Muscle of leg (tissue), 11 donors: ENCODE results near the gene NLRP11. TPM values are rescaled to one million over a fixed set of nuclear protein-coding genes. Genes with fewer than 3 reads are reported as not detected.
"Not testable (repeated sequence)": the region's sequence is repeated elsewhere in the genome, so short reads cannot be mapped to it uniquely, and the experiment has no call there.

Source experiments
- DNase-seq: peaks from one replicate; pipeline ENCODE4 v3.0.0; 2013
- H3K27ac ChIP-seq: one replicate; pipeline ENCODE4 v1.5.1; 2013; ENCODE audit warnings: mild to moderate bottlenecking, low read length, control low read depth
- H3K27me3 ChIP-seq: one replicate; pipeline ENCODE4 v1.6.1; 2013; ENCODE audit warnings: low read length; ENCODE audit not compliant: control insufficient read depth, insufficient read depth
- H3K36me3 ChIP-seq: one replicate; pipeline ENCODE4 v1.6.1; 2013; ENCODE audit warnings: low read length; ENCODE audit not compliant: control insufficient read depth, insufficient read depth
- H3K4me1 ChIP-seq: one replicate; pipeline ENCODE4 v1.6.1; 2013; ENCODE audit warnings: low read length; ENCODE audit not compliant: control insufficient read depth, insufficient read depth
- H3K4me3 ChIP-seq: one replicate; pipeline ENCODE4 v1.5.1; 2013; ENCODE audit warnings: low read length, control low read depth
- H3K9me3 ChIP-seq: replicated peaks from 2 replicates; pipeline ENCODE4 v1.6.1; 2013; ENCODE audit warnings: low read depth, low read length; ENCODE audit not compliant: control insufficient read depth
- WGBS: methylation state at CpG from one replicate; pipeline ENCODE4 v1.1.5; 2013; ENCODE audit warnings: missing lambda C conversion rate; ENCODE audit not compliant: insufficient coverage; 5-methylcytosine and 5-hydroxymethylcytosine counted together
- polyA plus RNA-seq, 8 donors: library from polyadenylated mRNA; unstranded; fragments of 120-200 nt; gene quantifications; one replicate each; pipeline versions ENCODE4 v1.2.1 to v1.2.3, GENCODE V29; 2013; ENCODE audit warnings: inconsistent platforms in 1 of 8, low replicate concordance in 1 of 8; ENCODE audit not compliant: insufficient read length in 8 of 8, insufficient read depth in 1 of 8
- total RNA-seq: library from RNA; stranded (reverse); fragments of 120-200 nt; gene quantifications from one replicate; pipeline ENCODE4 v1.2.4, GENCODE V29; 2013

The NLRP11 gene
- total and polyA plus RNA-seq, 9 donors, result 0.04 TPM; not detected in 8

DNA sequence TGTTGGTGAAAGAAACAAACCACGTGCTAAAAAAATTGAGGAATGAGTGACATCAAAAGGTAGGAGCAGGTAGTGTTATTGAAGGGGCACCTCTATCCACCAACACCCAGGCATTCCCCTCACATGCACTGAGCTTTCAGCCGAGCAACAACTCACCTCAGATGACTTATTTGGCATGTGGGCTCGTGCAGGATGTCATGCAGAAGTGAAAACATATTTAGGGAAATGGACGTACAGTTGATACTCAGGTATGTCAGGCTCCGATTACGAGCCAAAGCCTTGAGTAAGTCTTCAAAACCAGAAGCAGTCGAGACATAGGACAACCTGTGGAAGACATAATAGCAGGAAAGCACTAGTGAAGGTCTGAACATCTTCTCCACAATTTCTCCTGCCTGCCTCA is 30.4 kb downstream of the NLRP11 start:
- no peak overlapping the region for H3K27ac ChIP-seq
- H3K9me3 ChIP-seq, result peaks cover 2% of the 10 kb centered on the region
- 59% methylated on average over 3 of the region's 7 CpGs for whole genome bisulfite sequencing
- no peak for DNase-seq
- H3K27me3 ChIP-seq, result no peaks in the 10 kb centered on the region
- no peaks in the 10 kb centered on the region for H3K4me1 ChIP-seq
- no peaks in the 10 kb centered on the region for H3K36me3 ChIP-seq
- H3K4me3 ChIP-seq, result no peak overlapping the region

DNA sequence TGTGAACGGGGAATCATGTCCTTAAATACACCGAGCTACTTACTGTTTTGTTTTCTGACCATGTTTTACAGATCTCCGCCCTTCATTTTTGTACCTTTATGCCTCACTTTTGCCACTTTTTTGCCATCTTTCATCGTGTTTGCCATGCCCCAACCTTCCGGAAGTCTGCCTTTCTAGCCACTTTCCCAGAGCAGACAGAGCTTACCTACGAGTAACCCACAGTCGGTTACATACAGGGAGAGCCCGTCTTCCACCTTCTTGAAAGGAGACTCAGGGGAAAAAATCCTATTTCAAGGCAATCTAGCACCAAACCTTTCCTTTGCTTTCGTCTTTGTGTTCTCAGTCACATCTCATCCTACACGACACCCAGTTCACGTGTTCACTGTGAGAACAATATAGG is 36.8 kb downstream of the NLRP11 start:
- DNase-seq, result no peak
- no peak overlapping the region for H3K27ac ChIP-seq
- no peaks in the 10 kb centered on the region for H3K27me3 ChIP-seq
- no peaks in the 10 kb centered on the region for H3K9me3 ChIP-seq
- no peak overlapping the region for H3K4me3 ChIP-seq
- no peaks in the 10 kb centered on the region for H3K4me1 ChIP-seq
- no peaks in the 10 kb centered on the region for H3K36me3 ChIP-seq
- WGBS, result 88% methylated on average over 8 of the region's 11 CpGs

DNA sequence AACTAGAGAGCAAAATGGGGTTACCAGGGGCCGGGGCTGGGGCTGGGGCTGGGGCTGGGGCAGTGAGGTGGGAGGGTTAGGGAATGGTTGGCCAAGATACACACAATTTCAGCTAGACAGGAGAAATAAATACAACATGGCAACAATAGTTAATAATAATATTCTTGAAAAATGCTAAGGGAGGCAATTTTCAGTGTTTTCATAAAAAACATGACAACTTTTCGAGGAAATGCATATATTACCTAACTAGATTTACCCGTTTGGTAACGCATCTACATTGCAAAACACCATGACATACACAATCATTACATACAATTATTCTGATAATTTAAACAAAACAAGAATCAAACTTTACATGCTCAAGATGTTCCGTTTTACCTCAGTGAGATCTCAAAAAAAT is 50.7 kb downstream of the NLRP11 start:
- H3K4me3 ChIP-seq, result no peak overlapping the region

DNA sequence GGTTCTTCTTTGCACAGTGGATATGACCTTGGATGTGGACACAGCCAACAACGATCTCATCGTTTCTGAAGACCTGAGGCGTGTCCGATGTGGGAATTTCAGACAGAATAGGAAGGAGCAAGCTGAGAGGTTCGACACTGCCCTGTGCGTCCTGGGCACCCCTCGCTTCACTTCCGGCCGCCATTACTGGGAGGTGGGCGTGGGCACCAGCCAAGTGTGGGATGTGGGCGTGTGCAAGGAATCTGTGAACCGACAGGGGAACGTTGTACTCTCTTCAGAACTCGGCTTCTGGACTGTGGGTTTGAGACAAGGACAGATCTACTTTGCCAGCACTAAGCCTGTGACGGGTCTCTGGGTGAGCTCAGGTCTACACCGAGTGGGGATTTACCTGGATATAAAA is 53.5 kb downstream of the NLRP11 start:
- H3K27ac ChIP-seq, result no peak overlapping the region
- H3K9me3 ChIP-seq, result no peaks in the 10 kb centered on the region
- no peak for DNase-seq
- no peak overlapping the region for H3K4me3 ChIP-seq
- H3K36me3 ChIP-seq, result no peaks in the 10 kb centered on the region
- 86% methylated on average over 13 of the region's 16 CpGs for whole genome bisulfite sequencing
- H3K27me3 ChIP-seq, result no peaks in the 10 kb centered on the region
- no peaks in the 10 kb centered on the region for H3K4me1 ChIP-seq

More for the DNA sequence above, 50.7 kb downstream of the NLRP11 start:
- no peak for DNase-seq
- Histone ChIP-seq H3K27me3 (no peaks in the 10 kb centered on the region), H3K4me1 (no peaks in the 10 kb centered on the region), H3K27ac (no peak overlapping the region), H3K36me3 (no peaks in the 10 kb centered on the region), H3K9me3 (no peaks in the 10 kb centered on the region)
- 89% methylated on average over 3 of the region's 5 CpGs for WGBS

DNA sequence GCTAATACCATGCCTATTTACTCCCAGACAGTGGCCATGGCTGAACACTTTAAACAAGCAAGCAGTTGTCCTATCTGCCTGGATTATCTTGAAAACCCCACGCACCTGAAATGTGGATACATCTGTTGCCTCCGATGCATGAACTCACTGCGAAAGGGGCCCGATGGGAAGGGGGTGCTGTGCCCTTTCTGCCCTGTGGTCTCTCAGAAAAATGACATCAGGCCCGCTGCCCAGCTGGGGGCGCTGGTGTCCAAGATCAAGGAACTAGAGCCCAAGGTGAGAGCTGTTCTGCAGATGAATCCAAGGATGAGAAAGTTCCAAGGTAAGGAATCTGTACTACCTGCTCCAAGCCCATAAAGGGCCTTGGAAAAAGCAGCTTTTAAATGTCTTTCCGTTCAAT is 54.3 kb downstream of the NLRP11 start:
- 36% methylated on average over 6 of the region's 7 CpGs for WGBS
- Histone ChIP-seq H3K4me1 (no peaks in the 10 kb centered on the region), H3K9me3 (no peaks in the 10 kb centered on the region), H3K4me3 (no peak overlapping the region), H3K36me3 (no peaks in the 10 kb centered on the region), H3K27me3 (no peaks in the 10 kb centered on the region), H3K27ac (no peak overlapping the region)
- no peak for DNase-seq

DNA sequence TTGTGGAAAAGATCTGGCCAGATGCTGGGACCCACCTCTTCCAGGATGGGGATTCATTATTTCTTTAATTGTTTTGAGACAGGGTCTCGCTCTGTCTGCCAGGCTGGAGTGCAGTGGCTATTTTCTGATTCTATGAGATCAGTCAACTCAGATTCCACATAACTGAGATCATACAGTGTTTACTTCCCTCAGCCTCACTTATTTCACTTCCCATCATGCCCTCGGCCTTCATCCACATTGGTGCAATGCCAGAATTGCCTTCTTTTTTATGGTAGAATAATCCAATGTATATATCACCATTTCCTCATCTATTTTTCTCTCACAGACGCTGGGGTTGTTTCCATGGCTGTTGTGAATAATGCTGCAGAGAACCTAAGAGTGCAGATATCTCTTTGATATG is 62.2 kb downstream of the NLRP11 start:
- not testable (repeated sequence) for H3K27ac ChIP-seq, H3K9me3 ChIP-seq, H3K4me3 ChIP-seq, DNase-seq, H3K4me1 ChIP-seq, H3K36me3 ChIP-seq, H3K27me3 ChIP-seq
- WGBS, result no CpG with 5 or more reads among the region's 3 CpGs

DNA sequence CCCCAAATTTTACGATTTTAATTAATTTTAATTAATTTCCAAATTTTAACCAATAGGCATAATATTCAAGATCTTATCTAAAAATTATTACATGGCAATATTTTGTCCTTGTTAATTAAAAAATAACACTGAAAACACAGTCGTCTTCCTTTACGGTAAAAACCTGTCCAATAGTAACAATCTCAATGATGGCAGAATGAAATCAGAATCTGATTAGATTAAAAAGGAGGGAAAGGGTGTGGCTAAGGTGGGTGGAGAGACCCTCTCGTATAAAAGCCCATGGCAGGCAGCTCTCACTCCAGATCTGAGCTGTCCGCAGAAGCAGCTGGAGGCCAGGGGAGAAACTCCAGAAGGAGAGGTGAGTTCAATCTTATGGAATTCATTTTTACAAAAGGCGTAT is 63.0 kb downstream of the NLRP11 start, which contains the start of gene RFPL4AL1:
TSS of gene RFPL4AL1 (plus strand) at position 301 of the 400 bp plus-strand sequence. CDS start 2,687 bp downstream, outside the sequence.
- DNase-seq, H3K4me3 ChIP-seq, H3K27ac ChIP-seq, H3K9me3 ChIP-seq, H3K27me3 ChIP-seq, H3K36me3 ChIP-seq, H3K4me1 ChIP-seq: not testable (repeated sequence)
- WGBS, result 61% methylated on average over 2 of the region's 6 CpGs

DNA sequence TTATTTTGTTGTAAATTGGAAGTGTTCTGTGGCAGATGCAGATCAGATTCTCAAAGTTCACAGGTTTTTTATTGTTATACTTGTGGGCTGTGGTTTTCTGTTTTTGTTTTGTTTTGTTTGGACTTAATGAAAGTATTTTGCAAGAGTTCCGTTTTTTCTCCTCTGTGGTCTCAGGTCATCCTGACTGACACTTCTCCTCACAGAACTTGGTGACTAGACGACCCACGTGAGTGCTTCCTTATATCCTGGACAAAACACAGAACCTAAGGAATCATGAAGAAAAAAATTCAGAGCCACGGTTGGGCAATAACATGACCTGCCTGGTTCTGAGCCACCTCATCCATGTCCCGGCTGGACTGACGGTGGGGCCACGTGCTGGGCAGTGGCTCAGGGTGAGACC is 65.3 kb downstream of the NLRP11 start:
- no peak for DNase-seq
- Histone ChIP-seq H3K27ac (no peak overlapping the region), H3K36me3 (no peaks in the 10 kb centered on the region), H3K9me3 (no peaks in the 10 kb centered on the region), H3K4me1 (no peaks in the 10 kb centered on the region), H3K4me3 (no peak overlapping the region), H3K27me3 (no peaks in the 10 kb centered on the region)
- 83% methylated on average over 4 of the region's 7 CpGs for whole genome bisulfite sequencing

DNA sequence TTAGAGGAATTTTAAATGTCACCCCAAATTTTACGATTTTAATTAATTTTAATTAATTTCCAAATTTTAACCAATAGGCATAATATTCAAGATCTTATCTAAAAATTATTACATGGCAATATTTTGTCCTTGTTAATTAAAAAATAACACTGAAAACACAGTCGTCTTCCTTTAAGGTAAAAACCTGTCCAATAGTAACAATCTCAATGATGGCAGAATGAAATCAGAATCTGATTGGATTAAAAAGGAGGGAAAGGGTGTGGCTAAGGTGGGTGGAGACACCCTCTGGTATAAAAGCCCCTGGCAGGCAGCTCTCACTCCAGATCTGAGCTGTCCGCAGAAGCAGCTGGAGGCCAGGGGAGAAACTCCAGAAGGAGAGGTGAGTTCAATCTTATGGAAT is 73.0 kb downstream of the NLRP11 start, which contains the start of gene RFPL4A:
TSS of gene RFPL4A (plus strand) at position 301 of the 400 bp plus-strand sequence. CDS start 2,704 bp downstream, outside the sequence.
- not testable (repeated sequence) for H3K27me3 ChIP-seq, DNase-seq, H3K4me1 ChIP-seq, H3K9me3 ChIP-seq, H3K27ac ChIP-seq, H3K4me3 ChIP-seq, H3K36me3 ChIP-seq
- 100% methylated on average over 1 of the region's 3 CpGs for WGBS

DNA sequence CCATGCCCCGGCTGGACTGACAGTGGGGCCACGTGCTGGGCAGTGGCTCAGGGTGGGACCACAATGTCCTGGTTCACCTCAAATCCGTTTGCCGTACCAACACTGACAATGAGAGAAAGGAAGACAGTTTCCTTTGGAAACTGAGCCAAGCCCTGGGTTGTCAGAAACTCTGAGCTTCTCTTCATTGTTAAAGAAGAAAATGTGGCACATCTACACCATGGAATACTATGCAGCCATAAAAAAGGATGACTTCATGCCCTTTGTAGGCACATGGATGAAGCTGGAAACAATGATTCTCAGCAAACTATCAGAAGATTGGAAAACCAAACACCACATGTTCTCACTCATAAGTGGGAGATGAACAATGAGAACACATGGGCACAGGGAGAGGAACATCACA is 75.0 kb downstream of the NLRP11 start:
- H3K36me3 ChIP-seq, H3K9me3 ChIP-seq, H3K4me3 ChIP-seq, H3K27me3 ChIP-seq, DNase-seq, H3K4me1 ChIP-seq, H3K27ac ChIP-seq: not testable (repeated sequence)
- WGBS, result 65% methylated on average over 4 of the region's 4 CpGs

DNA sequence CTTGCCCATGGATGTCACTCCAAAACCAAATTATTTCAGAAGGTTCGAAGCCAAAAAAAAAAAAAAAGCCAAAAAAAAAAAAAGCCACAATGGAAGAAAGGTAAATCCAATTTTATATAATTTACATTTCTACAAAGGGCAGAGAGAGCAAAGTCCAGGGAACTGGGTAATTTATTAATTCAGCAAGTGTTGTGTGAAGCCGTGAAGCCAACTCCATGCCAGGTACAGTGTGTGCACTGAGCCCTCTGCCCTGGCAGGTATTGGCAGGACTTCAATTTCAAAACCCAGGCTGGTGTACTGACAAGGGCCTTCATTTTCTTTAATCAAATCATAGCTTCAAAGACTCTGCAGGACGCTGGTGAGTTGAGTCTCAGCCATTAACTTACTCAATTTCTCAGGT is 78.4 kb downstream of the NLRP11 start:
- no peaks in the 10 kb centered on the region for H3K36me3 ChIP-seq
- H3K9me3 ChIP-seq, result no peaks in the 10 kb centered on the region
- H3K27ac ChIP-seq, result no peak overlapping the region
- no peaks in the 10 kb centered on the region for H3K4me1 ChIP-seq
- DNase-seq, result no peak
- 71% methylated on average over 1 of the region's 3 CpGs for WGBS
- H3K27me3 ChIP-seq, result no peaks in the 10 kb centered on the region
- H3K4me3 ChIP-seq, result no peak overlapping the region
